H9 (cell line): ENCODE measurements around the gene DHX30. TPM values are rescaled to one million over a fixed set of nuclear protein-coding genes. Genes with fewer than 3 reads are reported as not detected.

Source experiments
- DNase-seq: peaks from one replicate; pipeline ENCODE4 v3.0.0-alpha.2; 2017
- H2AFZ ChIP-seq: one replicate; pipeline ENCODE4 v1.6.1; 2013; ENCODE audit warnings: mild to moderate bottlenecking, low read length, control low read depth, moderate library complexity
- H2AK5ac ChIP-seq: 2 replicates; pipeline ENCODE4 v1.6.1; 2013; ENCODE audit warnings: low read length, control low read depth, mixed read lengths; ENCODE audit not compliant: insufficient read length
- H2BK120ac ChIP-seq: one replicate; pipeline ENCODE4 v1.6.1; 2013; ENCODE audit warnings: low read depth, mild to moderate bottlenecking, low read length, control low read depth, inconsistent platforms; ENCODE audit not compliant: poor library complexity, severe bottlenecking
- H2BK12ac ChIP-seq: 2 replicates; pipeline ENCODE4 v1.6.1; 2013; ENCODE audit warnings: low read length, control low read depth, mixed read lengths, low read depth; ENCODE audit not compliant: insufficient read length
- H2BK15ac ChIP-seq: 2 replicates; pipeline ENCODE4 v1.6.1; 2013; ENCODE audit warnings: low read depth, low read length, control low read depth
- H2BK20ac ChIP-seq: one replicate; pipeline ENCODE4 v1.6.1; 2013; ENCODE audit warnings: low read depth, mild to moderate bottlenecking, low read length, control low read depth, inconsistent platforms; ENCODE audit not compliant: poor library complexity, severe bottlenecking
- H2BK5ac ChIP-seq: 2 replicates; pipeline ENCODE4 v1.6.1; 2013; ENCODE audit warnings: low read length, control low read depth, mixed read lengths; ENCODE audit not compliant: insufficient read length
- H3K14ac ChIP-seq: 2 replicates; pipeline ENCODE4 v1.6.1; 2013; ENCODE audit warnings: low read length, control low read depth; ENCODE audit not compliant: insufficient read depth
- H3K18ac ChIP-seq: 2 replicates; pipeline ENCODE4 v1.6.1; 2013; ENCODE audit warnings: low read depth, mild to moderate bottlenecking, mixed read lengths, low read length, control low read depth; ENCODE audit not compliant: insufficient read length
- H3K23ac ChIP-seq: 2 replicates; pipeline ENCODE4 v1.6.1; 2013; ENCODE audit warnings: low read length, control low read depth, mixed read lengths, low read depth; ENCODE audit not compliant: insufficient read length
- H3K23me2 ChIP-seq: 2 replicates; pipeline ENCODE4 v1.6.1; 2013; ENCODE audit warnings: low read depth, mild to moderate bottlenecking, mixed read lengths, low read length, control low read depth; ENCODE audit not compliant: insufficient read length, poor library complexity, severe bottlenecking
- H3K27ac ChIP-seq: 2 replicates; pipeline ENCODE4 v1.5.1; 2013; ENCODE audit warnings: low read length, control low read depth, mixed read lengths, low read depth; ENCODE audit not compliant: insufficient read length
- H3K27me3 ChIP-seq: 2 replicates; pipeline ENCODE4 v1.6.1; 2013; ENCODE audit warnings: low read length, control low read depth, inconsistent platforms; ENCODE audit not compliant: insufficient read depth
- H3K4ac ChIP-seq: 2 replicates; pipeline ENCODE4 v1.6.1; 2013; ENCODE audit warnings: low read depth, mild to moderate bottlenecking, control low read depth, inconsistent platforms, low read length, moderate library complexity
- H3K4me1 ChIP-seq: 2 replicates; pipeline ENCODE4 v1.6.1; 2013; ENCODE audit warnings: low read length, control low read depth, inconsistent platforms; ENCODE audit not compliant: insufficient read depth
- H3K4me2 ChIP-seq: 2 replicates; pipeline ENCODE4 v1.6.1; 2013; ENCODE audit warnings: low read length, control low read depth, mixed read lengths; ENCODE audit not compliant: insufficient read length, insufficient read depth
- H3K56ac ChIP-seq: 2 replicates; pipeline ENCODE4 v1.6.1; 2013; ENCODE audit warnings: low read depth, mild to moderate bottlenecking, mixed read lengths, low read length, control low read depth; ENCODE audit not compliant: insufficient read length
- H3K79me1 ChIP-seq: 2 replicates; pipeline ENCODE4 v1.6.1; 2013; ENCODE audit warnings: low read depth, mild to moderate bottlenecking, moderate library complexity, low read length, control low read depth, inconsistent platforms; ENCODE audit not compliant: insufficient read depth, poor library complexity, severe bottlenecking
- H3K79me2 ChIP-seq: 2 replicates; pipeline ENCODE4 v1.6.1; 2013; ENCODE audit warnings: low read length, control low read depth, inconsistent platforms; ENCODE audit not compliant: insufficient read depth
- H3K9ac ChIP-seq: 2 replicates; pipeline ENCODE4 v1.6.1; 2013; ENCODE audit warnings: low read length, control low read depth, mixed read lengths; ENCODE audit not compliant: insufficient read length; ENCODE audit errors: extremely low read depth
- H3K9me3 ChIP-seq: one replicate; pipeline ENCODE4 v1.6.1; 2013; ENCODE audit warnings: low read depth, low read length, inconsistent platforms; ENCODE audit not compliant: control insufficient read depth
- H3T11ph ChIP-seq: one replicate; pipeline ENCODE4 v1.6.1; 2013; ENCODE audit warnings: mild to moderate bottlenecking, low read length, control low read depth, inconsistent platforms
- H4K20me1 ChIP-seq: one replicate; pipeline ENCODE4 v1.6.1; 2013; ENCODE audit not compliant: control insufficient read depth, insufficient read length, insufficient read depth
- H4K5ac ChIP-seq: 2 replicates; pipeline ENCODE4 v1.6.1; 2013; ENCODE audit warnings: low read depth, mild to moderate bottlenecking, mixed read lengths, low read length, control low read depth; ENCODE audit not compliant: insufficient read length
- H4K8ac ChIP-seq: replicated peaks from 2 replicates; pipeline ENCODE4 v1.6.1; 2013; ENCODE audit warnings: low read length, control low read depth, mixed read lengths, low read depth; ENCODE audit not compliant: insufficient read length
- H4K91ac ChIP-seq: 2 replicates; pipeline ENCODE4 v1.6.1; 2013; ENCODE audit warnings: low read depth, mild to moderate bottlenecking, moderate library complexity, mixed read lengths, low read length, control low read depth; ENCODE audit not compliant: insufficient read length
- H3K27ac Mint-ChIP-seq, 3 experiments: 2 replicates in 2 of 3; 3 replicates in 1 of 3; pipeline ENCODE4 v1.8.0; 2020 to 2021; ENCODE audit warnings: mixed read lengths in 3 of 3, mild to moderate bottlenecking in 1 of 3, moderate library complexity in 1 of 3
- H3K27me3 Mint-ChIP-seq: 2 replicates; pipeline ENCODE4 v1.8.0; 2021; ENCODE audit warnings: low read depth, mild to moderate bottlenecking, moderate library complexity, mixed read lengths
- H3K36me3 Mint-ChIP-seq, 3 experiments: 2 replicates in 2 of 3; 3 replicates in 1 of 3; pipeline ENCODE4 v1.8.0; 2020 to 2021; ENCODE audit warnings: low read depth in 3 of 3, mixed read lengths in 3 of 3; ENCODE audit not compliant: insufficient read depth in 1 of 3
- H3K4me1 Mint-ChIP-seq, 2 experiments: 2 replicates each; pipeline ENCODE4 v1.8.0; 2020; ENCODE audit warnings: mixed read lengths in 2 of 2
- H3K4me3 Mint-ChIP-seq, 2 experiments: 2 replicates in 1 of 2; 3 replicates in 1 of 2; pipeline ENCODE4 v1.8.0; 2020 to 2021; ENCODE audit warnings: mild to moderate bottlenecking in 2 of 2, mixed read lengths in 2 of 2, moderate library complexity in 1 of 2
- H3K9me3 Mint-ChIP-seq, 2 experiments: 2 replicates in 1 of 2; 3 replicates in 1 of 2; pipeline ENCODE4 v1.8.0; 2020; ENCODE audit warnings: mild to moderate bottlenecking in 2 of 2, mixed read lengths in 2 of 2, moderate library complexity in 1 of 2
- WGBS: extraction: QIAGEN DNeasy Blood & Tissue Kit; methylation state at CpG from one replicate; pipeline ENCODE4 v1.1.7; 2013; ENCODE audit warnings: missing lambda C conversion rate, low lambda C conversion rate, mixed read lengths; ENCODE audit not compliant: insufficient read length; ENCODE audit errors: extremely low coverage; 5-methylcytosine and 5-hydroxymethylcytosine counted together
- total RNA-seq: library from RNA; stranded (reverse); gene quantifications from 2 replicates; pipeline ENCODE4 v1.2.1, GENCODE V29; 2021
- TF ChIP-seq, protein P1 (sequence below): fragments of 200-600 bp; sonication (generic); conservative IDR thresholded peaks from 3 replicates; pipeline ENCODE4 v1.8.0; 2021; ENCODE audit warnings: antibody characterized with exemption, mild to moderate bottlenecking

Gene DHX30
- total RNA-seq, 1 experiment from 2014 or later = 107 TPM

- no CpG with 5 or more reads among the region's 23 CpGs for WGBS
Measured at GRCh38 chr3:47848599-47849117, 45.7 kb downstream of the DHX30 start.

More at GRCh38 chr3:47848599-47849117, 45.7 kb downstream of the DHX30 start:
- Histone ChIP-seq H3K18ac (no peak overlapping the region), H3K27me3 (no peaks in the 10 kb centered on the region), H3T11ph (no peak overlapping the region), H4K20me1 (no peaks in the 10 kb centered on the region), H2BK15ac (no peak overlapping the region), H3K14ac (no peak overlapping the region), H4K8ac (no peak overlapping the region), H2BK12ac (no peak overlapping the region), H3K27ac (no peak overlapping the region), H2AFZ (no peak overlapping the region), H4K91ac (no peak overlapping the region), H3K23ac (no peak overlapping the region), H3K9me3 (no peaks in the 10 kb centered on the region), H2BK120ac (no peak overlapping the region), H2BK20ac (no peak overlapping the region), H3K23me2 (no peaks in the 10 kb centered on the region), H3K4ac (no peak overlapping the region), H3K56ac (no peak overlapping the region), H3K79me2 (no peaks in the 10 kb centered on the region), H3K4me1 (no peaks in the 10 kb centered on the region), H2BK5ac (no peak overlapping the region), H3K79me1 (no peaks in the 10 kb centered on the region), H3K4me2 (no peak overlapping the region), H2AK5ac (no peak overlapping the region), H3K9ac (no peak overlapping the region), H4K5ac (no peak overlapping the region)
- H3K27ac Mint-ChIP-seq = no peak overlapping the region
- no peaks in the 10 kb centered on the region for H3K9me3 Mint-ChIP-seq
- DNase-seq = no peak
- H3K36me3 Mint-ChIP-seq = peaks cover 51 to 89% (median 77%) of the 10 kb centered on the region in 3 experiments
- peaks cover 0 to 8% of the 10 kb centered on the region in 2 experiments; a peak in 1 of 4 replicates for H3K4me1 Mint-ChIP-seq
- no peak overlapping the region for H3K4me3 Mint-ChIP-seq
- no peaks in the 10 kb centered on the region for H3K27me3 Mint-ChIP-seq
- TF ChIP-seq, protein P1, sequence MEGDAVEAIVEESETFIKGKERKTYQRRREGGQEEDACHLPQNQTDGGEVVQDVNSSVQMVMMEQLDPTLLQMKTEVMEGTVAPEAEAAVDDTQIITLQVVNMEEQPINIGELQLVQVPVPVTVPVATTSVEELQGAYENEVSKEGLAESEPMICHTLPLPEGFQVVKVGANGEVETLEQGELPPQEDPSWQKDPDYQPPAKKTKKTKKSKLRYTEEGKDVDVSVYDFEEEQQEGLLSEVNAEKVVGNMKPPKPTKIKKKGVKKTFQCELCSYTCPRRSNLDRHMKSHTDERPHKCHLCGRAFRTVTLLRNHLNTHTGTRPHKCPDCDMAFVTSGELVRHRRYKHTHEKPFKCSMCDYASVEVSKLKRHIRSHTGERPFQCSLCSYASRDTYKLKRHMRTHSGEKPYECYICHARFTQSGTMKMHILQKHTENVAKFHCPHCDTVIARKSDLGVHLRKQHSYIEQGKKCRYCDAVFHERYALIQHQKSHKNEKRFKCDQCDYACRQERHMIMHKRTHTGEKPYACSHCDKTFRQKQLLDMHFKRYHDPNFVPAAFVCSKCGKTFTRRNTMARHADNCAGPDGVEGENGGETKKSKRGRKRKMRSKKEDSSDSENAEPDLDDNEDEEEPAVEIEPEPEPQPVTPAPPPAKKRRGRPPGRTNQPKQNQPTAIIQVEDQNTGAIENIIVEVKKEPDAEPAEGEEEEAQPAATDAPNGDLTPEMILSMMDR = no peak
